HUES48 (cell line): ENCODE results near the gene ATP9A.
"Not testable (repeated sequence)": the region's sequence is repeated elsewhere in the genome, so short reads cannot be mapped to it uniquely, and the experiment has no call there.

Source experiments
- H3K27ac ChIP-seq: one replicate; pipeline ENCODE4 v1.7.0; 2013; ENCODE audit warnings: low read depth, low read length, inconsistent platforms
- H3K27me3 ChIP-seq: 2 replicates; pipeline ENCODE4 v1.6.1; 2013; ENCODE audit warnings: mild to moderate bottlenecking, low read length; ENCODE audit not compliant: control insufficient read depth, insufficient read depth
- H3K36me3 ChIP-seq: 2 replicates; pipeline ENCODE4 v1.6.1; 2013; ENCODE audit warnings: low read length; ENCODE audit not compliant: control insufficient read depth, insufficient read depth
- H3K4me1 ChIP-seq: 2 replicates; pipeline ENCODE4 v1.6.1; 2013; ENCODE audit warnings: mild to moderate bottlenecking, low read length; ENCODE audit not compliant: control insufficient read depth, insufficient read depth
- H3K4me3 ChIP-seq: 2 replicates; pipeline ENCODE4 v1.5.1; 2013; ENCODE audit warnings: mild to moderate bottlenecking, low read depth, low read length
- H3K9ac ChIP-seq: 2 replicates; pipeline ENCODE4 v1.6.1; 2013; ENCODE audit warnings: mild to moderate bottlenecking, low read depth, low read length, moderate library complexity
- H3K9me3 ChIP-seq: 2 replicates; pipeline ENCODE4 v1.6.1; 2013; ENCODE audit warnings: low read length; ENCODE audit not compliant: control insufficient read depth, insufficient read depth

Gene ATP9A

DNA sequence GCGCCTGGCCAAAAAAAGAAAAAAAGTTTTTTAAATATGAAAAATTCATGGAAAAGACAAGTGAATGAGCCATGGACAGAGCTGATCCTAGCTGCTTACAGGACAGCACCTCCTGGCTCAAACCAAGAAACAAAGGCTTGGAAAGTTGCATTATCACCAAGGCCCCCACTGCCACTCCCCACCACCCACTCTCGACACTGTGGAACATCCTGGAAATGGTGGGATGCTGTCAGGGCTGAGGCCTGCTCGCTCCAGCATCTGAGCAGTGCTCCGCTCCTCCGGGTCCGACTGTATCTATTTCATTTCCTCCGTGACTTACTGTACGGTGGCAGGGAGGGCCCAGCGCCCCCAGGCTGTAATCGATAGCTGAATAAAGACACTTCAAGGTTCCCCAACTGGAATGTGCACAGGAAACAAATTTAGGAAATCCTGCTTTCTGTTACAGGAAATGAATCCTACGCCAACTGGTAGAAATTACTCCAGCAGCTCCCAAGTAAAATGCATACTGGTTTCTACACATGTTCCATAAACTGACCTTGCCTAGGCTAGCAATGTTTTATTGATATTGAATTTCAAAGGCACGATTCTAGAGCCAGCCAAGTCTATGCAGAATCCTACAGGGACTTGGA is 116.2 kb downstream of the ATP9A start:
- H3K9ac ChIP-seq: no peak overlapping the region
- no peak overlapping the region for H3K27ac ChIP-seq
- H3K36me3 ChIP-seq: no peaks in the 10 kb centered on the region
- no peaks in the 10 kb centered on the region for H3K27me3 ChIP-seq
- H3K4me3 ChIP-seq: no peak overlapping the region
- H3K9me3 ChIP-seq: no peaks in the 10 kb centered on the region
- H3K4me1 ChIP-seq: no peaks in the 10 kb centered on the region

- no peak overlapping the region for H3K4me3 ChIP-seq
- H3K27me3 ChIP-seq: no peaks in the 10 kb centered on the region
- no peak overlapping the region for H3K27ac ChIP-seq
- H3K4me1 ChIP-seq: no peaks in the 10 kb centered on the region
- H3K9me3 ChIP-seq: no peaks in the 10 kb centered on the region
- H3K36me3 ChIP-seq: no peaks in the 10 kb centered on the region
- no peak overlapping the region for H3K9ac ChIP-seq
Measured at GRCh38 chr20:51650685-51651134, 117.5 kb downstream of the ATP9A start.

DNA sequence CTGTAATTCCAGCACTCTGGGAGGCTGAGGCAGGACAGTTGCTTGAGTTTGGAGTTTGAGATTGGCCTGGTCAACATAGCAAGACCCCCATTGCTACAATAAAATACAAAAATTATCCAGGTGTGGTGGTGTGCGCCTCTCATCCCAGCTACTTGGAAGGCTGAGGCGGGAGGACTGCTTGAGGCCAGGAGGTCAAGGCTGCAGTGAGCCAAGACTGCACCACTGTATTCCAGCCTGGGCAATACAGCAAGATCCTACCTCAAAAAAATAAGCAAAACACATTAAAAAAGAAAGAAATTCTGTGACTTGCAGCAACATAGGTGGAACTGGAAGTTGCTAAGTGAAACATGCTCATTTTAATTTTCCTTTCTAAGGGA is 119.6 kb downstream of the ATP9A start:
- no peaks in the 10 kb centered on the region for H3K27me3 ChIP-seq
- H3K4me1 ChIP-seq: no peaks in the 10 kb centered on the region
- no peaks in the 10 kb centered on the region for H3K9me3 ChIP-seq
- H3K9ac ChIP-seq: no peak overlapping the region
- no peak overlapping the region for H3K27ac ChIP-seq
- no peaks in the 10 kb centered on the region for H3K36me3 ChIP-seq
- no peak overlapping the region for H3K4me3 ChIP-seq

DNA sequence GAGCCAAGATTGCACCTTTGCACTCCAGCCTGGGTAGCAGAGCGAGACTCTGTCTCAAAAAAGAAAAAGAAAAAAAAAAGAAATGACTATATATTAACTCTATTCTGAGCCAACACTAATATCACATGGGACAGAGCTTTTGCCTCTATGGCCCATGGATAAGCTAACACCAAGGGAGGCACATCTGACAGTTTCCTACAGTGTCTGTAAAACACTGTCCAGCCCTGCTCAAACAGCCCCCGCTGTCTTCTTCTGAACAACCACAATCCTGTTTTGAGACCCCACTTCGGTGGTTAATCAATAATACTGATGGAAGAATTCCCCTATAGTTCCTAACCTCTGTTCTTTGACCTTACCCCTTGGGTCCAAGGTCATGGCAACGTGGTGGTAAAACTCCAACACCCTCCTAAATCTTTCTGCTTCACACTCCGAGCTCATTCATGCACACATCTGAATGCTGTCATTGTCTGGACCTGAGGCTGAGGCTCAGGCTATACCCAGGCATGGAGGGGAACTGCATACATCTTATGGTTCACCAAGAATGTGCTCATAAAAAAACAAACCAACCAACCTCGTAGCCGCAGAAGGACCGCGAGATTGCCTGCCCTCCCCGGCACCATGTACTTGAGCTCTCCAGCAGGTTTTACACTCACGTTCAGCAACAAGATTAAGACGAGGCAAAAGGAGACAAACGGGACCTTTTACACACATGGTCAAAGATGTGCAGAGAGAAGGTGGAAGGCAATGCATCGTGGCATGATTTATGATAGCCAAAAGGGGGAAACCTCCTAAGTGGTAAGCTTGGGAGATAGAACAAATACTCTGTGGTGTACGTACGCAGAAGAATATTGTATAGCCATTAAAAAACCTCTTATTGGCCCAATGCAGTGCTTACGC is 120.3 kb downstream of the ATP9A start:
- H3K4me1 ChIP-seq: no peaks in the 10 kb centered on the region
- H3K9me3 ChIP-seq: no peaks in the 10 kb centered on the region
- no peaks in the 10 kb centered on the region for H3K27me3 ChIP-seq
- no peak overlapping the region for H3K9ac ChIP-seq
- H3K27ac ChIP-seq: no peak overlapping the region
- H3K36me3 ChIP-seq: no peaks in the 10 kb centered on the region
- H3K4me3 ChIP-seq: no peak overlapping the region

GRCh38 chr20:51643810-51644209 is 124.4 kb downstream of the ATP9A start:
- not testable (repeated sequence) for H3K27me3 ChIP-seq, H3K4me1 ChIP-seq, H3K4me3 ChIP-seq, H3K9ac ChIP-seq, H3K9me3 ChIP-seq, H3K36me3 ChIP-seq, H3K27ac ChIP-seq

DNA sequence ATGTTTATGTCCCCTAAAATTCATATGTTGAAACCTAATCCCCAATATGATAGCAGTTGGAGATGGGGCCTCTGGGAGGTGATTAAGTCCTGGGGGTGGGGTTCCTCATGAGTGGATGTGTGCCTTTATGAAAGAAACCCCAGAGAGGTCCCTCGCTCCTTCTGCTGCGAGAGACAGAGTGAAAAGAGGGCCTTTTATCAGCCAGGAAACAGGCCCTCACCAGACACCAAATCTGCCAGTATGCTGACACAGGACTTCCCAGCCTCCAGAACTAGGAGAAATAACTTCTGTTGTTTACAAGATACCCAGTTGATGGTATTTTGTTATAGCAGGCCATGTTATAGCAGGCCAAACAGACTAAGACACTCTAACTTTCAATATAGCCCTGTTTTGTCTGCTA is 124.8 kb downstream of the ATP9A start:
- Histone ChIP-seq H3K27me3 (no peaks in the 10 kb centered on the region), H3K27ac (no peak overlapping the region), H3K36me3 (no peaks in the 10 kb centered on the region), H3K4me3 (no peak overlapping the region), H3K9me3 (no peaks in the 10 kb centered on the region), H3K9ac (no peak overlapping the region), H3K4me1 (no peaks in the 10 kb centered on the region)

- Histone ChIP-seq H3K27ac (no peak overlapping the region), H3K27me3 (no peaks in the 10 kb centered on the region), H3K9ac (no peak overlapping the region), H3K4me1 (no peaks in the 10 kb centered on the region), H3K36me3 (no peaks in the 10 kb centered on the region), H3K4me3 (no peak overlapping the region), H3K9me3 (no peaks in the 10 kb centered on the region)
Measured at GRCh38 chr20:51641866-51642265, 126.3 kb downstream of the ATP9A start.

DNA sequence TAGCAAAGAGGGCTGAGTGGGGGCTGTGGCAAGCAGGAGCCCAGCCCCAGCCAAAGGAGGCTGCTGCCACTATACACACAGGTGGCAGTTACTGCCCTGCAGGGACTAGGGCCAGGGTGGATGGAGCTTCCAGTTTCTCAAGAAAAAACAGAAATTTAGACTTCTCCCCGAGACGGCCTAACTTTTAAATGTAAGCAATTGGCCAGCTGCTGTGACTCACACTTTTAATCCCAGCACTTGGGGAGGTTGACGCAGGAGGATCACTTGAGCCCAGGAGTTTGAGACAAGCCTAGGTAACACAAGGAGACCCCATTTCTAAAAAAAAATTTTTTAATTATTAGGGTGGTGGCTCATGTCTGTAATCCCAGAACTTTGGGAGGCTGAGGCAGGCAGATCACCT is 127.4 kb downstream of the ATP9A start:
- H3K4me3 ChIP-seq: no peak overlapping the region
- no peaks in the 10 kb centered on the region for H3K36me3 ChIP-seq
- H3K9ac ChIP-seq: no peak overlapping the region
- no peak overlapping the region for H3K27ac ChIP-seq
- H3K9me3 ChIP-seq: no peaks in the 10 kb centered on the region
- H3K4me1 ChIP-seq: no peaks in the 10 kb centered on the region
- no peaks in the 10 kb centered on the region for H3K27me3 ChIP-seq

GRCh38 chr20:51639206-51639832 is 128.9 kb downstream of the ATP9A start:
- no peak overlapping the region for H3K27ac ChIP-seq
- H3K9ac ChIP-seq: no peak overlapping the region
- no peaks in the 10 kb centered on the region for H3K36me3 ChIP-seq
- no peak overlapping the region for H3K4me3 ChIP-seq
- H3K27me3 ChIP-seq: no peaks in the 10 kb centered on the region
- no peaks in the 10 kb centered on the region for H3K9me3 ChIP-seq
- no peaks in the 10 kb centered on the region for H3K4me1 ChIP-seq

DNA sequence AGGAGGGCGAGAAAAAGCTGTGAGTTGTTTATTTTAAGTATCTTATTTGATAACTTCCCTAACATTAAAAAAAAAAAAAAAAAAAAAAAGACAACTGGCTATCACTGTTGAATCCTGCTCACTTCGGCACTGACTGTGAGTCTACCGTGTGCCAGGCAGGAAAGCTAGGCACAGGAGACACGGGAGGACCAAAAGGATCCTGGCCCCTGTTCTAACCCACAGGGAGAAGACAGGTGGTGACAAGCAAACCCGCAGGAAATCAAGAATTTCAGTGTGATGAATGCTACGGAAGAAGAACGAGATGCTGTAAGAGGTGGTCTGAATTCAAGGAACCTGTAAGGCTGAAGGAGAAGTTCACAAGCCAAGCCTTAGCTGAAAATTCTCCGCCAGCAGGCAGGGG is 130.9 kb downstream of the ATP9A start:
- Histone ChIP-seq H3K9ac (no peak overlapping the region), H3K27me3 (no peaks in the 10 kb centered on the region), H3K4me1 (no peaks in the 10 kb centered on the region), H3K4me3 (no peak overlapping the region), H3K9me3 (no peaks in the 10 kb centered on the region), H3K27ac (no peak overlapping the region), H3K36me3 (no peaks in the 10 kb centered on the region)

DNA sequence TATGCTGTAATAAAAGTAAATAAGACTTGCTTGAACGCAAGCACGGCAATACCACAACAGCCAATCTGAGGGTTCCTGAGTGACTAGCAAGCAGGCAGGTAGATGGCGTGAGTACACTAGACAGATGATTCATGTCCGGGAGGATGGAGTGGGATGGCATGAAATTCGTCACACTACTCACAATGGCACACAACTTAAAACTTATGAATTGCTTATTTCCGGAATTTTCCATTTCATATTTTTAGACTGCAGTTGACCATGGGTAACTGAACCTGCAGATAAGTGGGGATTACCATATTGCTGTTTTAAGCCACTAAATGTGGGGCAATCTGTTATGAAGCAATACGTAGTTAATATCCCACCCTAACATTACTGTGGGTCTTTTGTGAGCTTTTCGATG is 132.1 kb downstream of the ATP9A start:
- Histone ChIP-seq H3K9ac (no peak overlapping the region), H3K4me1 (no peaks in the 10 kb centered on the region), H3K36me3 (no peaks in the 10 kb centered on the region), H3K4me3 (no peak overlapping the region), H3K27ac (no peak overlapping the region), H3K9me3 (no peaks in the 10 kb centered on the region), H3K27me3 (no peaks in the 10 kb centered on the region)
